HG02885 (cell line): ENCODE data around the gene ZNF778.
"Not testable (repeated sequence)": the region's sequence is repeated elsewhere in the genome, so short reads cannot be mapped to it uniquely, and the experiment has no call there.

Experiments
- ATAC-seq: cut with Tn5 transposase; IDR thresholded peaks from one replicate; pipeline ENCODE4 v1.9.1; 2021; ENCODE audit warnings: mild to moderate bottlenecking; ENCODE audit not compliant: unreplicated experiment, poor library complexity

ZNF778 gene

GRCh38 chr16:89179656-89180315, 37.7 kb upstream of the ZNF778 start:
- ATAC-seq = no peak

DNA sequence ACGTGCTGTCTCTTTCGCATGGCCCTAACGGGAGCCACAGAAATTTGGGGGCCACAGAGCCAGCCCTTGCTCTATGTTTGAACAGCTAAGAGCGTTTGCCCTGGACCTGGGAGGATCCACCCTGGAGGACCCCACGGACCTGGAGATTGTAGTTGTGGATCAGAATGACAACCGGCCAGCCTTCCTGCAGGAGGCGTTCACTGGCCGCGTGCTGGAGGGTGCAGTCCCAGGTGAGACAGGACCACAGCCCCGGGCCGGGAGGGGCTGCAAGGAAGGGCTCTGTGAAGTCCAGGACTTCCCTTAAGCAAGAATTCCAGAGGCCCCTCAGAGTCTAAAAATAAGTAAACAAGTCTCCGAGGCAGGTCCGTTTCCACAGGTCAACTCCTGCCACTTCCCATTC, 34.0 kb upstream of the ZNF778 start:
- no peak for ATAC-seq

DNA sequence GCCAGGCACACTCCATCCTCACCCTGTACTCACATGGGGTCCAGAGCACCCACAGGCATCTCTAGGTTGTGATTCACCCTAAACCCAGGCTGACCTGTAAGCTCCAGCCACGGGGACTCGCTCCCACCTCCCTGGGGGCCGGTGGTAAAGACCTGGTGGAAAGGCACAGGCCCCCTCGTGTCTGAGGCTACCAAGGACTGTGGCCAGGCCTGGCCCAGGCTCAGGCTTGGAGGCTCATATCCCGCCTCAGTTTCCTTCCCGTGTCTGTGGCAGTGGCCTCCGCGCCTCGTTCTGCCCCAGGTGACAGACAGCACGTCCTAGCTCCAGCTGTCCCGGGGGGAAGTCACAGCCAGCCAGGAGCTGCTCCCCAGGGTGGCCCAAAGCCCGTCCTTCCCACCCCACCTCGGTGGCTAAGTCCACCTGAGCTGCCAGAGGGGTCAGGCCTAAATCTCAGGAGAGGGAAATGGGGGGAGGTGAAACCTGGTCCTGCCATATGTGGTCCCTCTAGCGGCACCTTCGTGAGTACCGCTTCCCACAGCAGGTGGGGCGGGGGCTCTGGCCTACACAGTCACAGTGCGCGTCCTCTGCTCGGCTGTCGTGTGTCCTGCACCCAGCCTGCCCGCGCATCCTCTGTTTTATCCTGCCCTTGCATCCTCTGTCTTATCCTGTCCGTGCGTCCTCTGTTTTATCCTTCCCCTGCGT, 33.4 kb upstream of the ZNF778 start:
- ATAC-seq = no peak

DNA sequence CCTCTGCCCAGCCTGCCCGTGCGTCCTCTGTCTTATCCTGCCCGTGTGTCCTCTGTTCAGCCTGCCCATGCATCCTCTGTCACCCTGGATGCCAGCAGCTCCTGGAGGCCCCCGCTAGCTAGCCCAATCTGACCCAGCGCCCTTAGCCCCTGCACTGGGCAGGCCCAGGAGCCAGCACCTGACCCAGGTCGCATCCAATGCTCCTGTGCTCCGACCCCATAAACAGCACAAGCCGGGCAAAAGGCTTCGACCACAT, 32.9 kb upstream of the ZNF778 start:
- ATAC-seq = no peak

DNA sequence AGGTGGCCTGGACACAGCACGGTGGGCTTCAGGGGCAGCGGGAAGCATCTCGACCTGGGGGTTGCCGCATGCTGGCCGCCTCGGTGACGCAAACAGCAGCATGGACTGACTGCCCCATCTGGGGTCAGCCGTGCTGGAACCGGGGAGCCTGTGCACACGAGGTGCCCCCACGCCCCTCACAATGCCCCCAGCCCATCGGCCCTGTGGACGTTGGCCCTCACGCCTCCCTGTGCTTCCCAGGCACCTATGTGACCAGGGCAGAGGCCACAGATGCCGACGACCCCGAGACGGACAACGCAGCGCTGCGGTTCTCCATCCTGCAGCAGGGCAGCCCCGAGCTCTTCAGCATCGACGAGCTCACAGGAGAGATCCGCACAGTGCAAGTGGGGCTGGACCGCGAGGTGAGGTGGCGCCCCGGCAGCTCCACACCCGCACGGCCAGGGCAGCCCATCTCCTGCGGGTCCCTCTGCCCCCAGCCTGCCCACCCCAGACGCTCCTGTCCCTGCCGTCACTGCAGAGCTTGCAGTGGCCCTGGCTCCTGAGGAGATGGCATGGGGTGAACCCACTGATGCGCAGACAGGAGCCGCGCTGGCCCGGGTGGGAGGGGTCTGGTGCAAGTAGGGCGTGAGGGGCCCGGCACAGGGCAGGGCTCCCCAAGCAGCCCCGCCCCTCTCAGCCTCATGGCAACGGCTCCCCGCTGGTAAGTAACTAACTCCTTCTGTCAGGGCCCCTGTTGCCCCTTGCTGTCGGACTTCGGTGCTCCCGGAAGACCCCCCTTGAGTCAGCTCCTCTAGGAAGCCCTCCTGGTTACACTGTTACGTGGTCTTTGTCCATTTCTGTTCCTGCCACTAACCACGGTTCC, 32.3 kb upstream of the ZNF778 start:
- ATAC-seq = no peak

- not testable (repeated sequence) for ATAC-seq
Observed at GRCh38 chr16:89185887-89186592, 31.5 kb upstream of the ZNF778 start.

- ATAC-seq = not testable (repeated sequence)
Observed at GRCh38 chr16:89186593-89187031, 30.9 kb upstream of the ZNF778 start.

GRCh38 chr16:89187032-89187769, 30.3 kb upstream of the ZNF778 start:
- ATAC-seq = no peak

- no peak for ATAC-seq
Observed at GRCh38 chr16:89187770-89188392, 29.6 kb upstream of the ZNF778 start.

DNA sequence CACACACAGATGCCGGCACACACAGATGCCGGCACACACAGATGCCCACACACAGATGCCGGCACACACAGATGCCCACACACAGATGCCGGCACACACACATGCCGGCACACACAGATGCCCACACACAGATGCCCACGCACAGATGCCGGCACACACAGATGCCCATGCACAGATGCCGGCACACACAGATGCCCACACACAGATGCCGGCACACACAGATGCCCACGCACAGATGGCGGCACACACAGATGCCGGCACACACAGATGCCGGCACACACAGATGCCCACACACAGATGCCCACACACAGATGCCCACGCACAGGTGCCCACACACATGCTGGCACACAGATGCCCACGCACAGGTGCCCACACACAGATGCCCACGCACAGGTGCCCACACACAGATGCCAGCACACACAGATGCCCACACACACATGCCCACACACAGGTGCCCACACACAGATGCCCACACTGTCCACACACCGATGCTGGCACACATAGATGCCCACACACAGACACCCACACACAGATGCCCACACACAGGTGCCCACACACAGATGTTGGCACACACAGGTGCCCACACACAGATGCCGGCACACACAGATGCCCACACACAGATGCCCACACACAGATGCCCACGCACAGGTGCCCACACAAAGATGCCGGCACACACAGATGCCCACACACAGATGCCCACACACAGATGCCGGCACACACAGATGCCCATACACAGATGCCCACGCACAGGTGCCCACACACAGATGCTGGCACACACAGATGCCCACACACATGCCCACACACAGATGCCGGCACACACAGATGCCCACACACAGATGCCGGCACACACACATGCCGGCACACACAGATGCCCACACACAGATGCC, 28.8 kb upstream of the ZNF778 start:
- ATAC-seq = not testable (repeated sequence)

- no peak for ATAC-seq
Observed at GRCh38 chr16:89189358-89190025, 28.0 kb upstream of the ZNF778 start.

DNA sequence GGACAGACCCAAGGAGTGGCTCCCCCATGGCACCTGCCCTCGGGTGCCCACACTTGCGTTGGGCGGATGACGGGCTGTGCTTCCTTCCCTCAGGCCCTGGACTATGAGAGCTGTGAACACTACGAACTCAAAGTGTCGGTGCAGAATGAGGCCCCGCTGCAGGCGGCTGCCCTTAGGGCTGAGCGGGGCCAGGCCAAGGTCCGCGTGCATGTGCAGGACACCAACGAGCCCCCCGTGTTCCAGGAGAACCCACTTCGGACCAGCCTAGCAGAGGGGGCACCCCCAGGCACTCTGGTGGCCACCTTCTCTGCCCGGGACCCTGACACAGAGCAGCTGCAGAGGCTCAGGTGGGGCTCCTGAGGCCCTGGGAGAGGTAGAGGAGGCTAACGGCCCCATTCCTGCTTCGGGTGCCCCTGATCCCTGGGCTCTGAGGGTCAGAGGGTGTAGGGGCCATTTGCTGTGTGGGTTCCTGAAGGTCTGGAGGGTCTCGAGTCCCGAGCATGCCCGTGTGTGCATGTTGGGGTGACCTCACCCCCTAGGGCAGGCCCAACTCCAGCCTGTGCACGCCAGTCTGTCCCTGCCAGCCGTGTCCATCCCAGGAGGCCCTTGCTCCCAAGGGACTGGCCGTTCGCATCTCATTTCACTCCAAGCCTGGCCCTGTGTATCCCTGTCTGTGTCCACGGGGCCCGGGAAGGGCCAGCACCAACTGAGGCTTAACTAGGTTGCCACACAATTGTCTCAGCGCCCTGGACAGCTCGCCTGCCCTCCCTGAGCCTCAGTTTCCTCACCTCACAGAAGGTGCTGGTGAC, 27.1 kb upstream of the ZNF778 start:
- no peak for ATAC-seq

DNA sequence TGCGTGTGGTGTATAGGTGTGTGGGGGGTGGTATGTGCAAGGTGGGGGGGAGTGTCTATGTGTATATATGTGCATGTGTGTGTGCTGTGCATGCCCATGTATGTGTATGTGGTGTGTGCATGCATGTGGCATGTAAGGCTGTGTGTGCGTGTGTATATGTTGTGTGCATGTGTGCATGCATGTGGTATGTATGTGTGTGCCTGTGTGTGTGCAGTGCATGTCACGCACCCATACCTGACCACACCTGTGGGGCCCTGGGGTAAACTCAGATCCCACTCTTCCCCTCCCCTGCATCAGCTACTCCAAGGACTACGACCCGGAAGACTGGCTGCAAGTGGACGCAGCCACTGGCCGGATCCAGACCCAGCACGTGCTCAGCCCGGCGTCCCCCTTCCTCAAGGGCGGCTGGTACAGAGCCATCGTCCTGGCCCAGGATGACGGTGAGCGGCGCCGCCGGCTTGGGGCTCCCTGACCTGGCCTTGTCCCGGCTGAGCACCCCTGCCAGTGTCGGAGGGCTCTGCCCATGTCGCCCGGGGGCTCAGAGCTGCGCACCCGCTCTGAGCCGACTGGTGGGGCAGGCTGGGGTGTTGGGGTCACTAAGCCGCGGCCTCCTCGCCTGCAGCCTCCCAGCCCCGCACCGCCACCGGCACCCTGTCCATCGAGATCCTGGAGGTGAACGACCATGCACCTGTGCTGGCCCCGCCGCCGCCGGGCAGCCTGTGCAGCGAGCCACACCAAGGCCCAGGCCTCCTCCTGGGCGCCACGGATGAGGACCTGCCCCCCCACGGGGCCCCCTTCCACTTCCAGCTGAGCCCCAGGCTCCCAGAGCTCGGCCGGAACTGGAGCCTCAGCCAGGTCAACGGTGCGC, 26.2 kb upstream of the ZNF778 start:
- ATAC-seq = no peak

DNA sequence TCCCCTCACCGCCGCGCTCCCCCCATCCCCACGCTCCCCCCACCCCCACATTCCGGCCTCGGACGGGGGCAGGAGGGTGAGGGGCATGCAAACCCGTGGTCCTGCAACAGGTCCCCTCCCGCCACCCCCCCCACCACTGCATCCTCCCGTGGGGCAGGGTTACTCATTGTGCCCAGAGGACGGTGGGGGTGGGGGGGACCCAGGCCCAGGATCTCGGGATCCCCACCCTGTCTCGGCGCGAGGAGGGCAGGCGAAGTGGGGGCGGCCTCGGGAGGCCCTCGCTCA, 25.7 kb upstream of the ZNF778 start:
- ATAC-seq = no peak

GRCh38 chr16:89192186-89192955, 25.1 kb upstream of the ZNF778 start:
- ATAC-seq = peak; percentile 38
